ENCODE data around the gene CD300LG. TPM values are rescaled to one million over a fixed set of nuclear protein-coding genes. Genes with fewer than 3 reads are reported as not detected.

Gene CD300LG
- total RNA-seq, 1 donor from 2014 or later, result not detected

DNA sequence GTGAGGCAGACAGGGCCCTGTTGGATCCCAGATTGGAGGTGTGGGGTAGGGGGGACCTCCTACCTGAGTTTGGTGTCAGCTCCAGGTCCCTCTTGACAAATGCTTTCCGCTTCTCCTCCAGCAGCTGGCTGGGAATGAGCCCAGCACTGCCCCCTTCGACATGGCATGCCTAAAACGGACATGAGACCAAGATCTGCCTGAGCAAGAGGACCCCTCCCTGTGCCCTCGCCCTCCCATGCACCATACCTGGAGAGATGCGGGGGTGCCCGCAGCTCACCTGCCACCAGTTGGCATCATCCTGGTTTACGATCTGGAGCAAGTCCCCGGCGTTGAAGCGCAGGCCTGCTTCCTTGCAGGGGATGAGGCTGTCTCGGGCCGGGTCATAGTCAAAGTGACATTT lies 34.2 kb downstream of the CD300LG start:
- TF ChIP-seq, protein P1, sequence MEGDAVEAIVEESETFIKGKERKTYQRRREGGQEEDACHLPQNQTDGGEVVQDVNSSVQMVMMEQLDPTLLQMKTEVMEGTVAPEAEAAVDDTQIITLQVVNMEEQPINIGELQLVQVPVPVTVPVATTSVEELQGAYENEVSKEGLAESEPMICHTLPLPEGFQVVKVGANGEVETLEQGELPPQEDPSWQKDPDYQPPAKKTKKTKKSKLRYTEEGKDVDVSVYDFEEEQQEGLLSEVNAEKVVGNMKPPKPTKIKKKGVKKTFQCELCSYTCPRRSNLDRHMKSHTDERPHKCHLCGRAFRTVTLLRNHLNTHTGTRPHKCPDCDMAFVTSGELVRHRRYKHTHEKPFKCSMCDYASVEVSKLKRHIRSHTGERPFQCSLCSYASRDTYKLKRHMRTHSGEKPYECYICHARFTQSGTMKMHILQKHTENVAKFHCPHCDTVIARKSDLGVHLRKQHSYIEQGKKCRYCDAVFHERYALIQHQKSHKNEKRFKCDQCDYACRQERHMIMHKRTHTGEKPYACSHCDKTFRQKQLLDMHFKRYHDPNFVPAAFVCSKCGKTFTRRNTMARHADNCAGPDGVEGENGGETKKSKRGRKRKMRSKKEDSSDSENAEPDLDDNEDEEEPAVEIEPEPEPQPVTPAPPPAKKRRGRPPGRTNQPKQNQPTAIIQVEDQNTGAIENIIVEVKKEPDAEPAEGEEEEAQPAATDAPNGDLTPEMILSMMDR (IDR thresholded peaks at IDR 0.05; ENCODE audit: insufficient read depth, low read length, poor library complexity, severe bottlenecking), result no peak
- no peak for DNase-seq (ENCODE audit: low read depth)
- Histone ChIP-seq H3K36me3 (ENCODE audit: control insufficient read depth, insufficient read depth, low read length) (no peaks in the 10 kb centered on the region), H3K27me3 (ENCODE audit: control insufficient read depth, insufficient read depth, low read length) (no peaks in the 10 kb centered on the region), H3K4me3 (ENCODE audit: low read depth, low read length) (no peak overlapping the region)

DNA sequence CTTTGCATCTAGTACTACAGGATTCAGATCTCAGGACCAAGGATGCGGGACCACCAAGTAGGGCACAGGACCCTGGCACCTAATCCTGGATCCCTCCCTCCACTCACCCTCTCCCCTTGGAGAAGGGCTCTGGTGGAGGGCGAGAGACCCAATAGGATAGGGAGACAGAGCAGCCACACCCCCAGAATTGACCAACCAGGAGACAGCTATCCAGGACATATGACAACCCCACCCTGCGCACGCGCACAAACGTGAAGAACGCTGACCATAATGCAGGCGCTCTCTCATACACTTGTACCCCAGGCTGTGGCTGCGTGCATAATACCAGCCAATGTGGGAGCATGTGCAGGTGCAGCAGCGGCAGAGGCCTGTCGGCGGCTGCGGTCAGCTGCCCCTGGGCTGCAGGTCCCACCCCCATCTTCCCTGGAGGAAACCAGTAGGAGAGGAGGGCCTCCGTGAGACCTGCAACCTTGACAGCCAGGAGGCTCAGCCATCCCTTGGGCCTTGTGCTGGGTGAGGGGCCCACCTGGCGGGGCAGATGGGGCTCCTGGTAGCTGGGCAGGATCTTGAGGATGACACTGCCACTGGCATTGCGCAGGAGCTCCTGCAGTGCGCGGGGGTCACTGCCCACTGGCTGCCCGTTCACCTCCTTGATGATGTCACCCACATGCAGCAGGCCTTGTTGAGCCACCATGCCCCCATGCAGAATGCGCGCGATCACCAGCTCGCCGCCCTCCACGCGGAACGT lies 35.0 kb downstream of the CD300LG start:
- TF ChIP-seq, protein P1 (IDR thresholded peaks at IDR 0.05; ENCODE audit: insufficient read depth, low read length, poor library complexity, severe bottlenecking), result no peak
- no peak for DNase-seq (ENCODE audit: low read depth)
- H3K27me3 ChIP-seq (ENCODE audit: control insufficient read depth, insufficient read depth, low read length), result no peaks in the 10 kb centered on the region
- H3K36me3 ChIP-seq (ENCODE audit: control insufficient read depth, insufficient read depth, low read length), result no peaks in the 10 kb centered on the region
- H3K4me3 ChIP-seq (ENCODE audit: low read depth, low read length), result no peak overlapping the region

DNA sequence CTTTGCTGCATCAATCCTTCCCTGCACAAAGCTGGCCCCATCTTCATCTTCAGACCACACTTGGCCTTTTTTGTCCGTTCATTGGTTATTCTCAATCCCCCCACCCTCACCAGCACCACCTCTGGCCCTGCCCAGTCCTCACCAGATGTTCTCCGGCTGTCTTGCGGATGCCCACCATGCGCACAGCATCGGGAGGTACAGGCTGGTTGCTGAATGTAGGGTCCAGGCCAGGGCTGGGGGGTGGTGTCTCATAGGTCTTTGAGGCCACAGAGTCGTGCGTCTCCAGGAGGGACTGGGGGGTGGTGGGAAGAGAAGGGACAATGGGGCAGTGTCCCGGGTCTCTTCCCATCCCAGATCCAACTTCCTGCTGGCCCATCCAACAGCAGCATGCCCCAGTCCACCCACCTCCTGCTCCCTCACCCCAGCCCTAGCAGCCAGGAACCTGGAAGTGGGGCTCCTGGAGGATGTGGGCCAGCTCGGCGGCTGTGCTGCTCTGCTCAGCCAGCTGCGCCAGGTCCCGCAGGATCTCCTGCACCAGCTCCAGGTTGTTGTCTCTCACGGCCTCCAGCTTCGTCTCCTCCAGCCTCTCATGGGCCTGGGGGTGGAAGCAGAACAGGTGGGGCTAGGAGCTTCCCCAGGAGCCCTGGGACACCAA lies 35.9 kb downstream of the CD300LG start:
- no peak for DNase-seq (ENCODE audit: low read depth)
- Histone ChIP-seq H3K4me3 (ENCODE audit: low read depth, low read length) (no peak overlapping the region), H3K27me3 (ENCODE audit: control insufficient read depth, insufficient read depth, low read length) (no peaks in the 10 kb centered on the region), H3K36me3 (ENCODE audit: control insufficient read depth, insufficient read depth, low read length) (no peaks in the 10 kb centered on the region)
- TF ChIP-seq, protein P1 (IDR thresholded peaks at IDR 0.05; ENCODE audit: insufficient read depth, low read length, poor library complexity, severe bottlenecking), result no peak

DNA sequence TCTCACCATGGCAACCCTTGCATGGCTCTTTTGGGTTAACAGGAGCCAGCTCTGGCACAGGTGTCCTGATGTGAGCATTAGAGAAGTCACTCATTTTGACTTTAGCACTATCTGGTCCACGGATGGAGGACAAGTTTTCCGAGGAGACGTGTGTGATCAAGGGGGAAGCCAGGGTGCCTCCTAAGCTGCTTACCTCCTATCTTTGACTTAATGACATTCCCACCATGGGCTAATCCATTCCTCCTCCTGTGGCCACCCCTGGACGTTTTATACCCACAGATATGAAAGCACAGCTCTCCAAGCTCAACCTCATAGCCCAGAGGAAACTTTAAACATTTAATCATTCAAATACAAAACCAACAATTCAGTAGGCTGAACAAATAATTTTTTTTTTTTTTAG lies 41.6 kb downstream of the CD300LG start:
- DNase-seq (ENCODE audit: low read depth), result no peak
- H3K4me3 ChIP-seq (ENCODE audit: low read depth, low read length), result no peak overlapping the region
- TF ChIP-seq, protein P1 (IDR thresholded peaks at IDR 0.05; ENCODE audit: insufficient read depth, low read length, poor library complexity, severe bottlenecking), result no peak
- no peaks in the 10 kb centered on the region for H3K27me3 ChIP-seq (ENCODE audit: control insufficient read depth, insufficient read depth, low read length)
- H3K36me3 ChIP-seq (ENCODE audit: control insufficient read depth, insufficient read depth, low read length), result no peaks in the 10 kb centered on the region

DNA sequence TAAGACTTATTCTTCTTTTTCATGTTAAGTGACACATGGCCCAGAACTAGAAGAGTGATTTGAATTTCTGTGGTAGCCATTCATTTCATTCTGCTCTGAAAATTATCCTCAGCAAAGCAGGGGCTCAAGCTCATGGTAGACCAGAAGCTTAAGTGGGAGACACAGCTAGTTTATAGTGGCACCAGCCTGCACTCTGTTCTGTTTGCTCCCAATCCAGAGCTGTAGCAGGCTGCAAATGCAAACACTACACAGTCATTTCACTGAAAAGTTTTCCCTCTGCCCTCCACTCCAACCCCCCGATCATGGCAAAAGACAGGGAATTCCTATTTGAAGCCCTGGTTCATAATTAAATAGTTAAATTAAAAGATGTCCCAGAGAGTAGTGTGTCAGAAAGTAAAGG lies 43.3 kb downstream of the CD300LG start:
- no peak overlapping the region for H3K4me3 ChIP-seq (ENCODE audit: low read depth, low read length)
- H3K36me3 ChIP-seq (ENCODE audit: control insufficient read depth, insufficient read depth, low read length), result no peaks in the 10 kb centered on the region
- H3K27me3 ChIP-seq (ENCODE audit: control insufficient read depth, insufficient read depth, low read length), result no peaks in the 10 kb centered on the region
- DNase-seq (ENCODE audit: low read depth), result no peak
- TF ChIP-seq, protein P1 (IDR thresholded peaks at IDR 0.05; ENCODE audit: insufficient read depth, low read length, poor library complexity, severe bottlenecking), result no peak

All from kidney epithelial cell (primary cell).